HEK293 (cell line): ENCODE results near the gene JMJD4.
A peak's percentile ranks its signal among the peaks of the same experiment; 100 is the strongest.

Source experiments
- FEZF1 ChIP-seq: fragments of 450-650 bp; formaldehyde crosslinking; IDR thresholded peaks from 2 replicates; pipeline ENCODE4 v1.5.1; 2016; ENCODE audit warnings: missing biosample characterization, missing genetic modification characterization
- GFI1B ChIP-seq: fragments of 450-650 bp; formaldehyde crosslinking; IDR thresholded peaks from 2 replicates; pipeline ENCODE4 v1.5.1; 2016; ENCODE audit warnings: missing biosample characterization, missing genetic modification characterization
- HOXD13 ChIP-seq: sonication (generic); formaldehyde crosslinking; IDR thresholded peaks from 2 replicates; pipeline ENCODE4 v1.8.0; 2022; ENCODE audit warnings: missing genetic modification reagents, borderline replicate concordance
- IKZF3 ChIP-seq: fragments of 450-650 bp; IDR thresholded peaks from 2 replicates; pipeline ENCODE4 v1.5.0; 2018; ENCODE audit warnings: missing biosample characterization, mild to moderate bottlenecking, missing genetic modification characterization, moderate library complexity
- KLF10 ChIP-seq: fragments of 450-650 bp; IDR thresholded peaks from 2 replicates; pipeline ENCODE4 v1.5.1; 2018; ENCODE audit warnings: missing biosample characterization, mild to moderate bottlenecking, missing genetic modification characterization
- SCRT1 ChIP-seq: fragments of 450-650 bp; formaldehyde crosslinking; IDR thresholded peaks from 2 replicates; pipeline ENCODE4 v1.5.1; 2016; ENCODE audit warnings: missing biosample characterization, missing genetic modification characterization, borderline replicate concordance
- SP7 ChIP-seq: fragments of 450-650 bp; formaldehyde crosslinking; IDR thresholded peaks from 2 replicates; pipeline ENCODE4 v1.5.1; 2016; ENCODE audit warnings: missing biosample characterization, missing genetic modification characterization
- WT1 ChIP-seq: fragments of 450-650 bp; formaldehyde crosslinking; IDR thresholded peaks from 2 replicates; pipeline ENCODE4 v1.5.1; 2016; ENCODE audit warnings: missing biosample characterization, missing genetic modification characterization
- YY2 ChIP-seq: fragments of 450-650 bp; formaldehyde crosslinking; IDR thresholded peaks from 2 replicates; pipeline ENCODE4 v1.5.1; 2016; ENCODE audit warnings: missing biosample characterization, missing genetic modification characterization
- ZBTB8A ChIP-seq: fragments of 450-650 bp; formaldehyde crosslinking; IDR thresholded peaks from 2 replicates; pipeline ENCODE4 v1.5.1; 2016; ENCODE audit warnings: missing biosample characterization, missing genetic modification characterization
- ZFP41 ChIP-seq: fragments of 450-650 bp; formaldehyde crosslinking; IDR thresholded peaks from 2 replicates; pipeline ENCODE4 v1.5.1; 2016; ENCODE audit warnings: missing biosample characterization, missing genetic modification characterization, borderline replicate concordance
- ZNF114 ChIP-seq: fragments of 450-650 bp; formaldehyde crosslinking; IDR thresholded peaks from 2 replicates; pipeline ENCODE4 v1.5.0; 2017; ENCODE audit warnings: missing biosample characterization, missing genetic modification characterization
- ZNF132 ChIP-seq: fragments of 450-650 bp; formaldehyde crosslinking; IDR thresholded peaks from 2 replicates; pipeline ENCODE4 v1.5.1; 2017; ENCODE audit warnings: missing biosample characterization, missing genetic modification characterization, borderline replicate concordance
- ZNF155 ChIP-seq: fragments of 450-650 bp; formaldehyde crosslinking; IDR thresholded peaks from 2 replicates; pipeline ENCODE4 v1.5.1; 2016; ENCODE audit warnings: missing biosample characterization, missing genetic modification characterization
- ZNF175 ChIP-seq: fragments of 450-650 bp; formaldehyde crosslinking; IDR thresholded peaks from 2 replicates; pipeline ENCODE4 v1.5.1; 2016; ENCODE audit warnings: missing biosample characterization, missing genetic modification characterization
- ZNF23 ChIP-seq: fragments of 450-650 bp; formaldehyde crosslinking; IDR thresholded peaks from 2 replicates; pipeline ENCODE4 v1.5.1; 2016; ENCODE audit warnings: missing biosample characterization, missing genetic modification characterization, borderline replicate concordance
- ZNF24 ChIP-seq: fragments of 450-650 bp; formaldehyde crosslinking; IDR thresholded peaks from 2 replicates; pipeline ENCODE4 v1.5.1; 2016; ENCODE audit warnings: missing biosample characterization, missing genetic modification characterization
- ZNF266 ChIP-seq: fragments of 450-650 bp; formaldehyde crosslinking; IDR thresholded peaks from 2 replicates; pipeline ENCODE4 v1.5.1; 2016; ENCODE audit warnings: missing biosample characterization, missing genetic modification characterization, low read depth
- ZNF324 ChIP-seq: fragments of 450-650 bp; formaldehyde crosslinking; IDR thresholded peaks from 2 replicates; pipeline ENCODE4 v1.5.1; 2016; ENCODE audit warnings: missing biosample characterization, missing genetic modification characterization
- ZNF341 ChIP-seq: fragments of 450-650 bp; formaldehyde crosslinking; IDR thresholded peaks from 2 replicates; pipeline ENCODE4; 2016; ENCODE audit warnings: low read depth, missing biosample characterization, missing genetic modification characterization
- ZNF416 ChIP-seq: fragments of 450-650 bp; formaldehyde crosslinking; IDR thresholded peaks from 2 replicates; pipeline ENCODE4 v1.5.1; 2016; ENCODE audit warnings: missing biosample characterization, missing genetic modification characterization
- ZNF585B ChIP-seq: fragments of 450-650 bp; formaldehyde crosslinking; IDR thresholded peaks from 2 replicates; pipeline ENCODE4 v1.5.1; 2016; ENCODE audit warnings: missing biosample characterization, missing genetic modification characterization
- ZNF600 ChIP-seq: fragments of 450-650 bp; formaldehyde crosslinking; IDR thresholded peaks from 2 replicates; pipeline ENCODE4 v1.5.1; 2016; ENCODE audit warnings: missing biosample characterization, missing genetic modification characterization
- ZNF624 ChIP-seq: fragments of 450-650 bp; formaldehyde crosslinking; IDR thresholded peaks from 2 replicates; pipeline ENCODE4 v1.5.1; 2017; ENCODE audit warnings: missing biosample characterization, missing genetic modification characterization
- ZNF658 ChIP-seq: fragments of 450-650 bp; formaldehyde crosslinking; IDR thresholded peaks from 2 replicates; pipeline ENCODE4; 2016; ENCODE audit warnings: missing biosample characterization, missing genetic modification characterization
- ZNF768 ChIP-seq: fragments of 450-650 bp; formaldehyde crosslinking; IDR thresholded peaks from 2 replicates; pipeline ENCODE4 v1.5.1; 2018; ENCODE audit warnings: missing biosample characterization, mild to moderate bottlenecking, missing genetic modification characterization
- ZNF785 ChIP-seq: fragments of 450-650 bp; formaldehyde crosslinking; IDR thresholded peaks from 2 replicates; pipeline ENCODE4 v1.5.1; 2016; ENCODE audit warnings: missing biosample characterization, missing genetic modification characterization
- ZNF843 ChIP-seq: fragments of 450-650 bp; formaldehyde crosslinking; IDR thresholded peaks from 2 replicates; pipeline ENCODE4 v1.5.1; 2016; ENCODE audit warnings: missing biosample characterization, missing genetic modification characterization
- ZXDB ChIP-seq: fragments of 450-650 bp; formaldehyde crosslinking; IDR thresholded peaks from 2 replicates; pipeline ENCODE4 v1.5.1; 2016; ENCODE audit warnings: missing biosample characterization, missing genetic modification characterization
- TF ChIP-seq, protein P1 (sequence below): fragments of 450-650 bp; formaldehyde crosslinking; IDR thresholded peaks from 2 replicates; pipeline ENCODE4 v1.5.1; 2016; ENCODE audit warnings: missing biosample characterization, missing genetic modification characterization, borderline replicate concordance
- TF ChIP-seq, protein P2 (sequence below): fragments of 450-650 bp; formaldehyde crosslinking; IDR thresholded peaks from 2 replicates; pipeline ENCODE4 v1.5.1; 2017; ENCODE audit warnings: missing biosample characterization, missing genetic modification characterization
- TF ChIP-seq, protein P3 (sequence below): fragments of 450-650 bp; IDR thresholded peaks from 2 replicates; pipeline ENCODE4 v1.5.1; 2018; ENCODE audit warnings: missing biosample characterization, missing genetic modification characterization
- TF ChIP-seq, protein P4 (sequence below): fragments of 450-650 bp; formaldehyde crosslinking; IDR thresholded peaks from 2 replicates; pipeline ENCODE4 v1.5.1; 2016; ENCODE audit warnings: missing biosample characterization, missing genetic modification characterization
- TF ChIP-seq, protein P5 (sequence below): fragments of 450-650 bp; formaldehyde crosslinking; IDR thresholded peaks from 2 replicates; pipeline ENCODE4 v1.5.1; 2016; ENCODE audit warnings: missing biosample characterization, missing genetic modification characterization

Gene JMJD4

DNA sequence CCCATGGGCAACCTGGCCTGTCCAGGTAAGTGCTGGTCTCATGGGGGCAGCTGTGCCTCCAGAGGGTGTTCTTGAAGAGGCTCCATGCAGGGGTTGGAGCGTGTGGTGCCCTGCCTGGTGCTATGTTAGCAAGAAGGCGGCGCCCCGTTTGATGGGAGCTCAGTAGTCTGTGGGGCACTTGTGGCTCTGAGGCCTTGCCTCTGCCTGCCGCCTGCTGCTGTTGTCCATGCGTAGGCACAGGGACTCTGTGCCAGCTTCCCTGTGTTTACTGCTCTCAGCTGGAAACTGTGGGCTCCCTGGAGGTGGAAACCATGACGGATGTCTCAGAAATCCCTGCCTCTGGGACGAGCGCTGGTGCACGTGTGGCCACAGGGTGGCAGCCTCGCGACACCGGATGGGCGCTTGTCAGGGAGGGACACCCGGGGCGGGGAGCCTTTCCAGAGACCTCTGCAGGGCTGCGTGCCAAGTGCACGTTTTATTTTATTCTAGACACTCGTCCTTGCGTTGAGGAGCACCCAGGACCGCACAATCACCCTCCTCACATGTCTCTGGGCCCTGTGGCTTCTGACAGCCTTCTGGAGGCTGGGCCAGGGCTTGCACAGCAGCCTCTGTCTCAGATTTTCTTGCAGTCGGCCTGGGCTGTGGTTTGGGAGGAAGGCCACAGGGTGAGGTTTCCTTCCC, 27.3 kb upstream of the JMJD4 start (continued):
- TF ChIP-seq FEZF1 = no peak
- TF ChIP-seq ZNF585B (tag by site-specific recombination) = no peak
- no peak for TF ChIP-seq ZNF416 (tag by site-specific recombination)
- peak; percentile 14; the same call in 1 of the 2 replicates for TF ChIP-seq ZNF785 (tag by site-specific recombination)
- TF ChIP-seq WT1 = peak; percentile 59; the same call in 1 of the 2 replicates
- TF ChIP-seq, protein P1, sequence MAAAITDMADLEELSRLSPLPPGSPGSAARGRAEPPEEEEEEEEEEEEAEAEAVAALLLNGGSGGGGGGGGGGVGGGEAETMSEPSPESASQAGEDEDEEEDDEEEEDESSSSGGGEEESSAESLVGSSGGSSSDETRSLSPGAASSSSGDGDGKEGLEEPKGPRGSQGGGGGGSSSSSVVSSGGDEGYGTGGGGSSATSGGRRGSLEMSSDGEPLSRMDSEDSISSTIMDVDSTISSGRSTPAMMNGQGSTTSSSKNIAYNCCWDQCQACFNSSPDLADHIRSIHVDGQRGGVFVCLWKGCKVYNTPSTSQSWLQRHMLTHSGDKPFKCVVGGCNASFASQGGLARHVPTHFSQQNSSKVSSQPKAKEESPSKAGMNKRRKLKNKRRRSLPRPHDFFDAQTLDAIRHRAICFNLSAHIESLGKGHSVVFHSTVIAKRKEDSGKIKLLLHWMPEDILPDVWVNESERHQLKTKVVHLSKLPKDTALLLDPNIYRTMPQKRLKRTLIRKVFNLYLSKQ = no peak
- TF ChIP-seq, protein P2, sequence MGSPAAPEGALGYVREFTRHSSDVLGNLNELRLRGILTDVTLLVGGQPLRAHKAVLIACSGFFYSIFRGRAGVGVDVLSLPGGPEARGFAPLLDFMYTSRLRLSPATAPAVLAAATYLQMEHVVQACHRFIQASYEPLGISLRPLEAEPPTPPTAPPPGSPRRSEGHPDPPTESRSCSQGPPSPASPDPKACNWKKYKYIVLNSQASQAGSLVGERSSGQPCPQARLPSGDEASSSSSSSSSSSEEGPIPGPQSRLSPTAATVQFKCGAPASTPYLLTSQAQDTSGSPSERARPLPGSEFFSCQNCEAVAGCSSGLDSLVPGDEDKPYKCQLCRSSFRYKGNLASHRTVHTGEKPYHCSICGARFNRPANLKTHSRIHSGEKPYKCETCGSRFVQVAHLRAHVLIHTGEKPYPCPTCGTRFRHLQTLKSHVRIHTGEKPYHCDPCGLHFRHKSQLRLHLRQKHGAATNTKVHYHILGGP = no peak
- no peak for TF ChIP-seq KLF10
- no peak for TF ChIP-seq ZNF114 (tag by site-specific recombination)
- 0 out of 2 replicates have a peak, but pooled peaks have one; percentile 32 for TF ChIP-seq GFI1B
- no peak for TF ChIP-seq ZNF132
- peak; percentile 58; the same call in 1 of the 2 replicates for TF ChIP-seq ZNF24 (tag by site-specific recombination)
- TF ChIP-seq ZNF155 (tag by site-specific recombination) = no peak
- TF ChIP-seq ZNF324 = peak; percentile 71
- peak; percentile 98 for TF ChIP-seq ZNF600 (tag by site-specific recombination)
- peak; percentile 91 for TF ChIP-seq SCRT1 (tag by site-specific recombination)
- TF ChIP-seq, protein P3, sequence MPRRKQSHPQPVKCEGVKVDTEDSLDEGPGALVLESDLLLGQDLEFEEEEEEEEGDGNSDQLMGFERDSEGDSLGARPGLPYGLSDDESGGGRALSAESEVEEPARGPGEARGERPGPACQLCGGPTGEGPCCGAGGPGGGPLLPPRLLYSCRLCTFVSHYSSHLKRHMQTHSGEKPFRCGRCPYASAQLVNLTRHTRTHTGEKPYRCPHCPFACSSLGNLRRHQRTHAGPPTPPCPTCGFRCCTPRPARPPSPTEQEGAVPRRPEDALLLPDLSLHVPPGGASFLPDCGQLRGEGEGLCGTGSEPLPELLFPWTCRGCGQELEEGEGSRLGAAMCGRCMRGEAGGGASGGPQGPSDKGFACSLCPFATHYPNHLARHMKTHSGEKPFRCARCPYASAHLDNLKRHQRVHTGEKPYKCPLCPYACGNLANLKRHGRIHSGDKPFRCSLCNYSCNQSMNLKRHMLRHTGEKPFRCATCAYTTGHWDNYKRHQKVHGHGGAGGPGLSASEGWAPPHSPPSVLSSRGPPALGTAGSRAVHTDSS (tag by site-specific recombination) = no peak
- peak; percentile 59; the same call in 1 of the 2 replicates for TF ChIP-seq ZXDB (tag by site-specific recombination)
- peak; percentile 67 for TF ChIP-seq ZNF843 (tag by site-specific recombination)
- no peak for TF ChIP-seq ZNF768 (tag by site-specific recombination)
- peak; percentile 78 for TF ChIP-seq IKZF3 (tag by site-specific recombination)
- TF ChIP-seq HOXD13 (CRISPR knock-in tag) = no peak
- no peak for TF ChIP-seq ZNF266 (tag by site-specific recombination)
- TF ChIP-seq, protein P4, sequence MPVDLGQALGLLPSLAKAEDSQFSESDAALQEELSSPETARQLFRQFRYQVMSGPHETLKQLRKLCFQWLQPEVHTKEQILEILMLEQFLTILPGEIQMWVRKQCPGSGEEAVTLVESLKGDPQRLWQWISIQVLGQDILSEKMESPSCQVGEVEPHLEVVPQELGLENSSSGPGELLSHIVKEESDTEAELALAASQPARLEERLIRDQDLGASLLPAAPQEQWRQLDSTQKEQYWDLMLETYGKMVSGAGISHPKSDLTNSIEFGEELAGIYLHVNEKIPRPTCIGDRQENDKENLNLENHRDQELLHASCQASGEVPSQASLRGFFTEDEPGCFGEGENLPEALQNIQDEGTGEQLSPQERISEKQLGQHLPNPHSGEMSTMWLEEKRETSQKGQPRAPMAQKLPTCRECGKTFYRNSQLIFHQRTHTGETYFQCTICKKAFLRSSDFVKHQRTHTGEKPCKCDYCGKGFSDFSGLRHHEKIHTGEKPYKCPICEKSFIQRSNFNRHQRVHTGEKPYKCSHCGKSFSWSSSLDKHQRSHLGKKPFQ (tag by site-specific recombination) = no peak
- peak; percentile 99 for TF ChIP-seq ZBTB8A (tag by site-specific recombination)
- peak; percentile 84 for TF ChIP-seq ZNF341
- TF ChIP-seq ZNF624 (tag by site-specific recombination) = no peak
- TF ChIP-seq, protein P5, sequence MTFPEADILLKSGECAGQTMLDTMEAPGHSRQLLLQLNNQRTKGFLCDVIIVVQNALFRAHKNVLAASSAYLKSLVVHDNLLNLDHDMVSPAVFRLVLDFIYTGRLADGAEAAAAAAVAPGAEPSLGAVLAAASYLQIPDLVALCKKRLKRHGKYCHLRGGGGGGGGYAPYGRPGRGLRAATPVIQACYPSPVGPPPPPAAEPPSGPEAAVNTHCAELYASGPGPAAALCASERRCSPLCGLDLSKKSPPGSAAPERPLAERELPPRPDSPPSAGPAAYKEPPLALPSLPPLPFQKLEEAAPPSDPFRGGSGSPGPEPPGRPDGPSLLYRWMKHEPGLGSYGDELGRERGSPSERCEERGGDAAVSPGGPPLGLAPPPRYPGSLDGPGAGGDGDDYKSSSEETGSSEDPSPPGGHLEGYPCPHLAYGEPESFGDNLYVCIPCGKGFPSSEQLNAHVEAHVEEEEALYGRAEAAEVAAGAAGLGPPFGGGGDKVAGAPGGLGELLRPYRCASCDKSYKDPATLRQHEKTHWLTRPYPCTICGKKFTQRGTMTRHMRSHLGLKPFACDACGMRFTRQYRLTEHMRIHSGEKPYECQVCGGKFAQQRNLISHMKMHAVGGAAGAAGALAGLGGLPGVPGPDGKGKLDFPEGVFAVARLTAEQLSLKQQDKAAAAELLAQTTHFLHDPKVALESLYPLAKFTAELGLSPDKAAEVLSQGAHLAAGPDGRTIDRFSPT = peak; percentile 53
- peak; percentile 85 for TF ChIP-seq SP7 (tag by site-specific recombination)
- no peak for TF ChIP-seq ZNF658 (tag by site-specific recombination)
- no peak for TF ChIP-seq YY2 (tag by site-specific recombination)
- TF ChIP-seq ZNF23 (tag by site-specific recombination) = no peak
- TF ChIP-seq ZFP41 (tag by site-specific recombination) = no peak
- TF ChIP-seq ZNF175 (tag by site-specific recombination) = no peak
